Ovary (tissue), 9 donors: ENCODE results near the gene LGI4. TPM values are rescaled to one million over a fixed set of nuclear protein-coding genes. Genes with fewer than 3 reads are reported as not detected.
A peak's percentile ranks its signal among the peaks of the same experiment; 100 is the strongest.

ENCODE experiments used
- DNase-seq, 5 donors: peaks; one replicate each; pipeline ENCODE4 v3.0.0-alpha.2; 2019 to 2020
- H3K27ac ChIP-seq, 2 donors: fragments of 200-600 bp; one replicate each; pipeline versions ENCODE4 v1.5.1 to v1.8.0; 2019 to 2022
- H3K27me3 ChIP-seq: fragments of 200-600 bp; one replicate; pipeline ENCODE4 v1.8.0; 2022
- H3K36me3 ChIP-seq: fragments of 200-600 bp; sonication (generic); one replicate; pipeline ENCODE4 v1.5.1; 2019
- H3K4me1 ChIP-seq: one replicate; pipeline ENCODE4 v1.8.1; 2013; ENCODE audit warnings: mild to moderate bottlenecking, moderate library complexity; ENCODE audit not compliant: insufficient read depth
- H3K4me3 ChIP-seq: fragments of 200-600 bp; sonication (generic); one replicate; pipeline ENCODE4 v1.5.1; 2017
- H3K9me3 ChIP-seq, 2 donors: fragments of 200-600 bp in 1 of 2; sonication (generic) in 1 of 2; one replicate each; pipeline versions ENCODE4 v1.5.1 to v1.8.1; 2013 to 2019; ENCODE audit warnings: mild to moderate bottlenecking in 1 of 2, moderate library complexity in 1 of 2
- EP300 ChIP-seq: sonication (generic); formaldehyde crosslinking; IDR thresholded peaks from one replicate; pipeline ENCODE4 v1.6.1; 2017; ENCODE audit warnings: antibody characterized with exemption
- POLR2A ChIP-seq: fragments of 450-650 bp; IDR thresholded peaks from one replicate; pipeline ENCODE4 v1.6.1; 2017; ENCODE audit warnings: antibody characterized with exemption, mild to moderate bottlenecking, moderate library complexity
- WGBS, 3 donors: extraction: QIAGEN DNeasy Blood & Tissue Kit in 1 of 3; methylation state at CpG; one replicate each; pipeline versions ENCODE4 v1.1.5 to v1.1.7; 2013 to 2017; 5-methylcytosine and 5-hydroxymethylcytosine counted together
- intact Hi-C, 4 donors: fragments of 100-400 bp; cut with DNase I; formaldehyde crosslinking; loops; one replicate each; pipeline versions ENCODE4 v1.11.0 to v1.15.1; 2022 to 2023
- polyA plus RNA-seq, 2 donors: library from polyadenylated mRNA; stranded (reverse); fragments of 200-250 nt in 1 of 2; fragments of 350-450 nt in 1 of 2; fragmentation: Illumina TruSeq in 1 of 2; extraction: RNeasy Lipid Tissue Mini Kit (QIAGEN cat#74804) in 1 of 2; gene quantifications; one replicate each; pipeline ENCODE4 v1.2.3, GENCODE V29; 2013 to 2014
- total RNA-seq, 7 donors: library from RNA; depleted of rRNA in 2 of 7; stranded (reverse); fragments of >200 nt in 2 of 7; fragmentation: NEBNext Ultra II Directional in 3 of 7; extraction: Animal tissue kit (Norgen Biotek cat#: 25700) in 3 of 7; gene quantifications; one replicate each; pipeline versions ENCODE4 v1.1.0 to v1.2.4, GENCODE V29; 2016 to 2023
- TF ChIP-seq, protein P1 (sequence below), 3 donors: fragments of 450-650 bp in 2 of 3; fragments of 200-600 bp in 1 of 3; IDR thresholded peaks; one replicate each; pipeline versions ENCODE4 v1.5.1 to v1.8.0; 2016 to 2022; ENCODE audit warnings: antibody characterized with exemption in 3 of 3, mild to moderate bottlenecking in 1 of 3
- donor health status: DM: no; HTN: no; CAD: no; lungs with moderate emphysema.
- donor health status: DM: no; HTN: no; CAD: no.
- donor health status: Bipolar disorder and iron deficiency.
- donor health status: DM: yes; HTN: yes; CAD: no.
- donor health status: DM: no; HTN: no; CAD: no.
- donor health status: DM: yes; HTN: yes; CAD: no.

LGI4 gene
- total and polyA plus RNA-seq, 9 donors, result 1.9 to 13.3 (median 5.9) TPM

DNA sequence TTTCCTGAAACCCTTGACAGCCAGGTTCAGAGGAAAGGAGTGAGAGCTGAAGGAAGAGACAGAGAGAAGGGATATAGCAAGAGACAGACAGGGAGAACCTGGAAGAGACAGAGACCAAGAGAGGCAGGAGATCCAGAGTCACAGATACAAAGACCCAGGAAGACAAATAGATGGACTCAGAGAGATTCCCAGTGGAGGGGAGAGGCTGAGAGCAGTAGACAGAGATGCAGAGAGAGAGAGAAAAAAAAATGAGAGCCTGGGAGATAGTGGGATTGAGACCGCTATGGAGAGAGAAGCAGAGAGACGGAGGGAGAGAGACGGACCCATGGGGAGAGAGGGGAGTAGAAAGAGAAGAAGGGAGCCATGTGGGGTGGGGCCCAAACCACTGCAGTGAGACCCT, 9.0 kb upstream of the LGI4 start:
- DNase-seq, result no peak
- 12 to 29% (median 26%) methylated on average over 3 of the region's 3 CpGs for WGBS, 3 donors
- intact Hi-C loops, result loop anchor here in 2 of 4 donors (5.0 kb wide), 1 partner anchor 123 kb away; the partner anchor contains the start of gene USF2 (in 2 of the 2)
- no peaks in the 10 kb centered on the region for H3K27me3 ChIP-seq
- H3K9me3 ChIP-seq, result no peaks in the 10 kb centered on the region
- H3K4me3 ChIP-seq, result no peak overlapping the region
- TF ChIP-seq, protein P1, sequence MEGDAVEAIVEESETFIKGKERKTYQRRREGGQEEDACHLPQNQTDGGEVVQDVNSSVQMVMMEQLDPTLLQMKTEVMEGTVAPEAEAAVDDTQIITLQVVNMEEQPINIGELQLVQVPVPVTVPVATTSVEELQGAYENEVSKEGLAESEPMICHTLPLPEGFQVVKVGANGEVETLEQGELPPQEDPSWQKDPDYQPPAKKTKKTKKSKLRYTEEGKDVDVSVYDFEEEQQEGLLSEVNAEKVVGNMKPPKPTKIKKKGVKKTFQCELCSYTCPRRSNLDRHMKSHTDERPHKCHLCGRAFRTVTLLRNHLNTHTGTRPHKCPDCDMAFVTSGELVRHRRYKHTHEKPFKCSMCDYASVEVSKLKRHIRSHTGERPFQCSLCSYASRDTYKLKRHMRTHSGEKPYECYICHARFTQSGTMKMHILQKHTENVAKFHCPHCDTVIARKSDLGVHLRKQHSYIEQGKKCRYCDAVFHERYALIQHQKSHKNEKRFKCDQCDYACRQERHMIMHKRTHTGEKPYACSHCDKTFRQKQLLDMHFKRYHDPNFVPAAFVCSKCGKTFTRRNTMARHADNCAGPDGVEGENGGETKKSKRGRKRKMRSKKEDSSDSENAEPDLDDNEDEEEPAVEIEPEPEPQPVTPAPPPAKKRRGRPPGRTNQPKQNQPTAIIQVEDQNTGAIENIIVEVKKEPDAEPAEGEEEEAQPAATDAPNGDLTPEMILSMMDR (IDR thresholded peaks at IDR 0.05), result no peak
- TF ChIP-seq EP300, result no peak
- no peak for TF ChIP-seq POLR2A
- no peak overlapping the region for H3K27ac ChIP-seq
- peaks cover 12% of the 10 kb centered on the region for H3K4me1 ChIP-seq
- no peaks in the 10 kb centered on the region for H3K36me3 ChIP-seq

DNA sequence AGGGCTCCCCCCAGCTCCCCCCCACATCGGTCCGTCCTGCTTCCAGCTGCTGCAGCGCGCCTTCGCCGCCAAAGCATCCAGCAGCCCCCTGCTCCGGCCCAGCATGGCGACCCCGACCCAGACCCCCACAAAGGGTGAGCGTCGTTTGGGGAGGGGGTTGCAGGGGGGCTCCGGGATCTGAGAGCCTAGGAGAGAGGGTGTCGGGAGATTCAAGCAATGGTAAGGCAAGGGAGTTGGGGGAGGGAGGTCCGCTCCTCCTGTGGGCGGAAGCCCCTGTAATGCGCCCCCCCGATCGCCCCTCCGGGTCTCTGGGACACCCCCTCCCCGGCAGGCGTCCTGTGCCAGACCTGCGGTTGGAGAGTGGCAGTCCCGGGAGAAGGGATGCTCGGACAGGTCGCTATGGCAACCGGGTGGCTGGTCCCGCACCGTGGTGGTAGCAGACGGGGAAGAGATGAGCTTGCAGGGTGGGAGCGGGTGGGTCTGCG, 8.4 kb upstream of the LGI4 start, which contains the start of gene FXYD7:
Gene FXYD7 (plus strand): TSS at position 25 of the 485 bp plus-strand sequence. CDS start 79 bp downstream, at position 104.
- intact Hi-C loops, result loop anchor here in 2 of 4 donors (5.0 kb wide), 1 partner anchor 124 kb away; the partner anchor contains the start of gene USF2 (in 2 of the 2)
- 5 to 17% (median 12%) methylated on average over 16 to 31 of the region's 31 CpGs for WGBS, 3 donors
- Histone ChIP-seq H3K36me3 (no peaks in the 10 kb centered on the region), H3K9me3 (no peaks in the 10 kb centered on the region), H3K27me3 (no peaks in the 10 kb centered on the region), H3K27ac (peak within 1 kb of the TSS in 1 of 2 donors; percentile 38), H3K4me1 (peaks cover 12% of the 10 kb centered on the region), H3K4me3 (no peak within 1 kb of the TSS)
- peak in 3 of 5 donors; percentile 56 to 69 (median 62) for DNase-seq
- TF ChIP-seq, protein P1 (IDR thresholded peaks at IDR 0.05), result no peak
- TF ChIP-seq POLR2A, result no peak
- TF ChIP-seq EP300, result no peak

DNA sequence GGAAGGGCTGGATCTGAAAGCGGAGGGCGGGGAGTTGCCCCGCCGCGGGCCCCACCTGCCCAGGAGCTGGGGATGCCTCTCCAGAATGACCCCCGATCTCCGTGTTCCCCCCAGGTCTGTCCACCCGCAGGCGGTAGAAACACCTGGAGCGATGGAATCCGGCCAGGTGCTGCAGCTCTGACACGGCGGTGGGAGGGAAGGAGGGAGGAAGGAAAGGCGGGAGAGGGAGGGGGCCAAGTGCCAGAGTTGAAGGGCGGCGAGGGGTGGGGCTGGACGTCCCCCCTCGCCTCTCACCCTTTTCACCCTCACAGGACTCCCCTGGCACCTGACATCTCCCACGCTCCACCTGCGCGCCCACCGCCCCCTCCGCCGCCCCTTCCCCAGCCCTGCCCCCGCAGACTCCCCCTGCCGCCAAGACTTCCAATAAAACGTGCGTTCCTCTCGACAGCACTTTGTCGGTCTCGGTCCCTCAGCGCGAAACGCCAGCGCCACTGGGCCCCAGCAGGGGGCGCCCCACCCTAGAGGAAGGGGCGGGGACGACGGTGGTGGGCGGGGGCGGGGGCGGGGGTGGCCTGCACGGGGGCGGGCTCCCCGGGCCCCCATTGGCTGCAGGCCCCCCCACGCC, 7.9 kb upstream of the LGI4 start:
- peaks cover 12% of the 10 kb centered on the region for H3K4me1 ChIP-seq
- H3K9me3 ChIP-seq, result no peaks in the 10 kb centered on the region
- H3K27ac ChIP-seq, result peak overlapping the region in 1 of 2 donors; percentile 38
- 2 to 13% (median 6%) methylated on average over 28 to 45 of the region's 46 CpGs for WGBS, 3 donors
- DNase-seq, result peak in 4 of 5 donors; percentile 66 to 77 (median 72)
- no peaks in the 10 kb centered on the region for H3K36me3 ChIP-seq
- intact Hi-C loops, result loop anchor here in 2 of 4 donors (5.0 kb wide), 1 partner anchor 125 kb away; the partner anchor contains the start of gene USF2 (in 2 of the 2)
- no peaks in the 10 kb centered on the region for H3K27me3 ChIP-seq
- no peak overlapping the region for H3K4me3 ChIP-seq
- TF ChIP-seq EP300 (no peak), POLR2A (no peak)
- TF ChIP-seq, protein P1 (IDR thresholded peaks at IDR 0.05), result no peak

DNA sequence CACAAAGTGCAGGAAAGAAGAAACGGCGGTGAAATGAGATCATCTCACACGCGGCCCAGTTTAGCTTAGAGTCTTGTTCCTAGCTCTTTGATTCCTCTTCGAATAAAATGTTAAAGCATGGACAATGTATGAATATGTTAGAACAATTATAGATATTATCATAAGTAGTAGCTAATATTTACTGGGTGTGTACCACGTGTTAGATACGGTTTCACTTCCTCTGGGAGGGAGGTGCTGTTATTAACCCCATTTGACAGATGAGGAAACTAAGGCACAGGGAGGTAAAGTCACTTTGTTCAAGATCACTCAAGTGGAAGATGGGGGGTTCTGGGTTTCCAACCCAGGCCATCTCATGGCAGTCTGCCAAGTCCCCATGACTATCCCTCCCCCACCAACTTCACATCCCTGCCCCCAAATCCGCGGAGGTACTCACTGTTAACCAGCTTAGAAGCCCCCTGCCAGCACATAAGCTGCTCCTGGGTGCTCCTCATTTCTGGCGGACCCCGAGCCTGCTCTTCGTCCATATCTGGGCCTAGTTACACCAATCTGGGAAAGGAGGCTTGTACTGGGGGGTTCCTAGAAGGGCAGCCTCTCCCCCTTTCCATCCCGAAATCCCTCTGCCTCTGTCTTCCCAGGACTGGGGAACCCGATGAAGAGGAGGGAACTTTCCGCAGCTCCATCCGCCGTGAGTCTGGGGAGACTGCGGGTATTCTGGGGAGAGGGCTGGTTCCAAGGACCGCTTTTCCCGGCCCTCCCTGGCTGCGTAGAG, 7.2 kb upstream of the LGI4 start:
- Histone ChIP-seq H3K36me3 (no peaks in the 10 kb centered on the region), H3K9me3 (no peaks in the 10 kb centered on the region), H3K27me3 (no peaks in the 10 kb centered on the region), H3K4me3 (no peak overlapping the region), H3K4me1 (peaks cover 12% of the 10 kb centered on the region), H3K27ac (peak overlapping the region in 1 of 2 donors; percentile 38)
- peak in 4 of 5 donors; percentile 51 to 73 (median 58) for DNase-seq
- WGBS, 3 donors, result 25 to 38% (median 35%) methylated on average over 21 of the region's 21 CpGs
- TF ChIP-seq POLR2A (no peak), EP300 (no peak)
- TF ChIP-seq, protein P1 (IDR thresholded peaks at IDR 0.05), result no peak
- intact Hi-C loops, result loop anchor here in 2 of 4 donors (5.0 kb wide), 1 partner anchor 125 kb away; the partner anchor contains the start of gene USF2 (in 2 of the 2)
